H9 (cell line): ENCODE results near the gene NINL. TPM values are rescaled to one million over a fixed set of nuclear protein-coding genes. Genes with fewer than 3 reads are reported as not detected.

Experiments used
- DNase-seq: peaks from one replicate; pipeline ENCODE4 v3.0.0-alpha.2; 2017
- H2AFZ ChIP-seq: one replicate; pipeline ENCODE4 v1.6.1; 2013; ENCODE audit warnings: mild to moderate bottlenecking, low read length, control low read depth, moderate library complexity
- H2AK5ac ChIP-seq: 2 replicates; pipeline ENCODE4 v1.6.1; 2013; ENCODE audit warnings: low read length, control low read depth, mixed read lengths; ENCODE audit not compliant: insufficient read length
- H2BK120ac ChIP-seq: one replicate; pipeline ENCODE4 v1.6.1; 2013; ENCODE audit warnings: low read depth, mild to moderate bottlenecking, low read length, control low read depth, inconsistent platforms; ENCODE audit not compliant: poor library complexity, severe bottlenecking
- H2BK12ac ChIP-seq: 2 replicates; pipeline ENCODE4 v1.6.1; 2013; ENCODE audit warnings: low read length, control low read depth, mixed read lengths, low read depth; ENCODE audit not compliant: insufficient read length
- H2BK15ac ChIP-seq: 2 replicates; pipeline ENCODE4 v1.6.1; 2013; ENCODE audit warnings: low read depth, low read length, control low read depth
- H2BK20ac ChIP-seq: one replicate; pipeline ENCODE4 v1.6.1; 2013; ENCODE audit warnings: low read depth, mild to moderate bottlenecking, low read length, control low read depth, inconsistent platforms; ENCODE audit not compliant: poor library complexity, severe bottlenecking
- H2BK5ac ChIP-seq: 2 replicates; pipeline ENCODE4 v1.6.1; 2013; ENCODE audit warnings: low read length, control low read depth, mixed read lengths; ENCODE audit not compliant: insufficient read length
- H3K14ac ChIP-seq: 2 replicates; pipeline ENCODE4 v1.6.1; 2013; ENCODE audit warnings: low read length, control low read depth; ENCODE audit not compliant: insufficient read depth
- H3K18ac ChIP-seq: 2 replicates; pipeline ENCODE4 v1.6.1; 2013; ENCODE audit warnings: low read depth, mild to moderate bottlenecking, mixed read lengths, low read length, control low read depth; ENCODE audit not compliant: insufficient read length
- H3K23ac ChIP-seq: 2 replicates; pipeline ENCODE4 v1.6.1; 2013; ENCODE audit warnings: low read length, control low read depth, mixed read lengths, low read depth; ENCODE audit not compliant: insufficient read length
- H3K23me2 ChIP-seq: 2 replicates; pipeline ENCODE4 v1.6.1; 2013; ENCODE audit warnings: low read depth, mild to moderate bottlenecking, mixed read lengths, low read length, control low read depth; ENCODE audit not compliant: insufficient read length, poor library complexity, severe bottlenecking
- H3K27ac ChIP-seq: 2 replicates; pipeline ENCODE4 v1.5.1; 2013; ENCODE audit warnings: low read length, control low read depth, mixed read lengths, low read depth; ENCODE audit not compliant: insufficient read length
- H3K27me3 ChIP-seq: 2 replicates; pipeline ENCODE4 v1.6.1; 2013; ENCODE audit warnings: low read length, control low read depth, inconsistent platforms; ENCODE audit not compliant: insufficient read depth
- H3K4ac ChIP-seq: 2 replicates; pipeline ENCODE4 v1.6.1; 2013; ENCODE audit warnings: low read depth, mild to moderate bottlenecking, control low read depth, inconsistent platforms, low read length, moderate library complexity
- H3K4me1 ChIP-seq: 2 replicates; pipeline ENCODE4 v1.6.1; 2013; ENCODE audit warnings: low read length, control low read depth, inconsistent platforms; ENCODE audit not compliant: insufficient read depth
- H3K4me2 ChIP-seq: 2 replicates; pipeline ENCODE4 v1.6.1; 2013; ENCODE audit warnings: low read length, control low read depth, mixed read lengths; ENCODE audit not compliant: insufficient read length, insufficient read depth
- H3K56ac ChIP-seq: 2 replicates; pipeline ENCODE4 v1.6.1; 2013; ENCODE audit warnings: low read depth, mild to moderate bottlenecking, mixed read lengths, low read length, control low read depth; ENCODE audit not compliant: insufficient read length
- H3K79me1 ChIP-seq: 2 replicates; pipeline ENCODE4 v1.6.1; 2013; ENCODE audit warnings: low read depth, mild to moderate bottlenecking, moderate library complexity, low read length, control low read depth, inconsistent platforms; ENCODE audit not compliant: insufficient read depth, poor library complexity, severe bottlenecking
- H3K79me2 ChIP-seq: 2 replicates; pipeline ENCODE4 v1.6.1; 2013; ENCODE audit warnings: low read length, control low read depth, inconsistent platforms; ENCODE audit not compliant: insufficient read depth
- H3K9ac ChIP-seq: 2 replicates; pipeline ENCODE4 v1.6.1; 2013; ENCODE audit warnings: low read length, control low read depth, mixed read lengths; ENCODE audit not compliant: insufficient read length; ENCODE audit errors: extremely low read depth
- H3K9me3 ChIP-seq: one replicate; pipeline ENCODE4 v1.6.1; 2013; ENCODE audit warnings: low read depth, low read length, inconsistent platforms; ENCODE audit not compliant: control insufficient read depth
- H3T11ph ChIP-seq: one replicate; pipeline ENCODE4 v1.6.1; 2013; ENCODE audit warnings: mild to moderate bottlenecking, low read length, control low read depth, inconsistent platforms
- H4K20me1 ChIP-seq: one replicate; pipeline ENCODE4 v1.6.1; 2013; ENCODE audit not compliant: control insufficient read depth, insufficient read length, insufficient read depth
- H4K5ac ChIP-seq: 2 replicates; pipeline ENCODE4 v1.6.1; 2013; ENCODE audit warnings: low read depth, mild to moderate bottlenecking, mixed read lengths, low read length, control low read depth; ENCODE audit not compliant: insufficient read length
- H4K8ac ChIP-seq: replicated peaks from 2 replicates; pipeline ENCODE4 v1.6.1; 2013; ENCODE audit warnings: low read length, control low read depth, mixed read lengths, low read depth; ENCODE audit not compliant: insufficient read length
- H4K91ac ChIP-seq: 2 replicates; pipeline ENCODE4 v1.6.1; 2013; ENCODE audit warnings: low read depth, mild to moderate bottlenecking, moderate library complexity, mixed read lengths, low read length, control low read depth; ENCODE audit not compliant: insufficient read length
- H3K27ac Mint-ChIP-seq, 3 experiments: 2 replicates in 2 of 3; 3 replicates in 1 of 3; pipeline ENCODE4 v1.8.0; 2020 to 2021; ENCODE audit warnings: mixed read lengths in 3 of 3, mild to moderate bottlenecking in 1 of 3, moderate library complexity in 1 of 3
- H3K27me3 Mint-ChIP-seq: 2 replicates; pipeline ENCODE4 v1.8.0; 2021; ENCODE audit warnings: low read depth, mild to moderate bottlenecking, moderate library complexity, mixed read lengths
- H3K36me3 Mint-ChIP-seq, 3 experiments: 2 replicates in 2 of 3; 3 replicates in 1 of 3; pipeline ENCODE4 v1.8.0; 2020 to 2021; ENCODE audit warnings: low read depth in 3 of 3, mixed read lengths in 3 of 3; ENCODE audit not compliant: insufficient read depth in 1 of 3
- H3K4me1 Mint-ChIP-seq, 2 experiments: 2 replicates each; pipeline ENCODE4 v1.8.0; 2020; ENCODE audit warnings: mixed read lengths in 2 of 2
- H3K4me3 Mint-ChIP-seq, 2 experiments: 2 replicates in 1 of 2; 3 replicates in 1 of 2; pipeline ENCODE4 v1.8.0; 2020 to 2021; ENCODE audit warnings: mild to moderate bottlenecking in 2 of 2, mixed read lengths in 2 of 2, moderate library complexity in 1 of 2
- H3K9me3 Mint-ChIP-seq, 2 experiments: 2 replicates in 1 of 2; 3 replicates in 1 of 2; pipeline ENCODE4 v1.8.0; 2020; ENCODE audit warnings: mild to moderate bottlenecking in 2 of 2, mixed read lengths in 2 of 2, moderate library complexity in 1 of 2
- WGBS: extraction: QIAGEN DNeasy Blood & Tissue Kit; methylation state at CpG from one replicate; pipeline ENCODE4 v1.1.7; 2013; ENCODE audit warnings: missing lambda C conversion rate, low lambda C conversion rate, mixed read lengths; ENCODE audit not compliant: insufficient read length; ENCODE audit errors: extremely low coverage; 5-methylcytosine and 5-hydroxymethylcytosine counted together
- total RNA-seq: library from RNA; stranded (reverse); gene quantifications from 2 replicates; pipeline ENCODE4 v1.2.1, GENCODE V29; 2021
- TF ChIP-seq, protein P1 (sequence below): fragments of 200-600 bp; sonication (generic); conservative IDR thresholded peaks from 3 replicates; pipeline ENCODE4 v1.8.0; 2021; ENCODE audit warnings: antibody characterized with exemption, mild to moderate bottlenecking

Gene NINL
- total RNA-seq, 1 experiment from 2014 or later = 34.3 TPM

DNA sequence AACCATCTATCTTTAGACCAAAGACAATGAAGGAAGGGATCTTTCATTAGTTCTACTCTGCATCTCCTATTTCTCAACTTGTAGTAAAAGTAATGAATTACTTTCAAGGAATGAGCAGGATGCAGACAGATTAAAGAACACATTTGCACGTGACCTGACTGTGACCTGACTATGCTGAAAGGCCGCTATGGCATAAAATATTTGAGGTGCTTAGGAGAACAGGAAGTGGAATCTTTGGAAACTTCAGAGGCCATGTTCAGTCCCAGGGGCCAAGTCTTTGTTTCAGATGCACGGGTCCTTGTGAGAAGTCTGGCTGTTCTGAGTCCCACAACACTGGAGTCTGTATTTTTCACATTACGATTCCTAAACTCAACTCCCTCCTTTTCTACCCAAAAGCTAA, 41.0 kb downstream of the NINL start:
- H3K36me3 Mint-ChIP-seq = peaks cover 3 to 6% (median 5%) of the 10 kb centered on the region in 3 experiments; a peak in 4 of 7 replicates
- Histone ChIP-seq H3K4me2 (no peak overlapping the region), H3K79me2 (no peaks in the 10 kb centered on the region; the same call in 1 of the 2 replicates)

More for the DNA sequence above, 41.0 kb downstream of the NINL start:
- no peak overlapping the region for H3K18ac ChIP-seq
- no peak overlapping the region for H2BK12ac ChIP-seq
- no peak overlapping the region for H2AK5ac ChIP-seq
- no peak for DNase-seq
- H4K5ac ChIP-seq = no peak overlapping the region
- H3K14ac ChIP-seq = no peak overlapping the region
- H3K9me3 ChIP-seq = no peaks in the 10 kb centered on the region
- H3T11ph ChIP-seq = no peak overlapping the region
- Mint-ChIP-seq H3K4me1 (peaks cover 61 to 71% of the 10 kb centered on the region in 2 experiments), H3K27ac (peak overlapping the region in 1 of 3 experiments; percentile 73; a peak in 2 of 7 replicates), H3K4me3 (no peak overlapping the region), H3K27me3 (no peaks in the 10 kb centered on the region), H3K9me3 (no peaks in the 10 kb centered on the region)
- TF ChIP-seq, protein P1, sequence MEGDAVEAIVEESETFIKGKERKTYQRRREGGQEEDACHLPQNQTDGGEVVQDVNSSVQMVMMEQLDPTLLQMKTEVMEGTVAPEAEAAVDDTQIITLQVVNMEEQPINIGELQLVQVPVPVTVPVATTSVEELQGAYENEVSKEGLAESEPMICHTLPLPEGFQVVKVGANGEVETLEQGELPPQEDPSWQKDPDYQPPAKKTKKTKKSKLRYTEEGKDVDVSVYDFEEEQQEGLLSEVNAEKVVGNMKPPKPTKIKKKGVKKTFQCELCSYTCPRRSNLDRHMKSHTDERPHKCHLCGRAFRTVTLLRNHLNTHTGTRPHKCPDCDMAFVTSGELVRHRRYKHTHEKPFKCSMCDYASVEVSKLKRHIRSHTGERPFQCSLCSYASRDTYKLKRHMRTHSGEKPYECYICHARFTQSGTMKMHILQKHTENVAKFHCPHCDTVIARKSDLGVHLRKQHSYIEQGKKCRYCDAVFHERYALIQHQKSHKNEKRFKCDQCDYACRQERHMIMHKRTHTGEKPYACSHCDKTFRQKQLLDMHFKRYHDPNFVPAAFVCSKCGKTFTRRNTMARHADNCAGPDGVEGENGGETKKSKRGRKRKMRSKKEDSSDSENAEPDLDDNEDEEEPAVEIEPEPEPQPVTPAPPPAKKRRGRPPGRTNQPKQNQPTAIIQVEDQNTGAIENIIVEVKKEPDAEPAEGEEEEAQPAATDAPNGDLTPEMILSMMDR = no peak
- H4K8ac ChIP-seq = no peak overlapping the region
- H3K27me3 ChIP-seq = no peaks in the 10 kb centered on the region
- H2AFZ ChIP-seq = no peak overlapping the region
- peaks cover 12% of the 10 kb centered on the region for H3K79me1 ChIP-seq
- no peak overlapping the region for H3K23ac ChIP-seq
- no peak overlapping the region for H3K56ac ChIP-seq
- peaks cover 14% of the 10 kb centered on the region for H3K4me1 ChIP-seq
- no peak overlapping the region for H2BK15ac ChIP-seq
- no peak overlapping the region for H4K91ac ChIP-seq
- WGBS = no CpG with 5 or more reads among the region's 4 CpGs
- no peak overlapping the region for H2BK5ac ChIP-seq
- no peak overlapping the region for H2BK20ac ChIP-seq
- H2BK120ac ChIP-seq = no peak overlapping the region
- no peaks in the 10 kb centered on the region for H3K23me2 ChIP-seq
- H4K20me1 ChIP-seq = peaks cover 4% of the 10 kb centered on the region
- no peak overlapping the region for H3K9ac ChIP-seq
- H3K4ac ChIP-seq = no peak overlapping the region
- H3K27ac ChIP-seq = no peak overlapping the region
